C4-2B (cell line): ENCODE results near the gene C6orf163.

Source experiments
- ZFX ChIP-seq: fragments of 450-650 bp; IDR thresholded peaks from 2 replicates; pipeline ENCODE4 v1.6.1; 2017
- TF ChIP-seq, protein P1 (sequence below): fragments of 450-650 bp; conservative IDR thresholded peaks from 2 replicates; pipeline ENCODE4 v1.5.1; 2017; ENCODE audit warnings: mild to moderate bottlenecking

DNA sequence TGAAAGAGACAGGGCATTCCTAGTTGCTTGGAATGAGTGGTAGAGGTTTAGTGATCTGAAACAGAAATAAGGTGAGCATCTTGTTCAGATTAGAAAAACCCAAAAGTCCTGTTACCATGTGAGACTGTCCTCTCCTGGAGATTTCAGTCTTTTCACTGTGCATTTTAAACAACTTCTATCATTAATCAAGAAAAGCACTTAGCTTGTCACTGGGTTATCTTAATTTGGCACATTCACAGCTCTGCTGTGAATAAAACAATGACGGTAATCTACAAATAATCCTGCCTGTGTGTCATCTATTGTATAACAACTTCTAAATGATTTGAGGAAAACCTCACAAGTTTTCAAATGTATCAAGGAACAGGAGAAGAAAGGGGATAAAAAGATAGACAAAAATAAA is 31.8 kb upstream of the C6orf163 start:
- TF ChIP-seq, protein P1, sequence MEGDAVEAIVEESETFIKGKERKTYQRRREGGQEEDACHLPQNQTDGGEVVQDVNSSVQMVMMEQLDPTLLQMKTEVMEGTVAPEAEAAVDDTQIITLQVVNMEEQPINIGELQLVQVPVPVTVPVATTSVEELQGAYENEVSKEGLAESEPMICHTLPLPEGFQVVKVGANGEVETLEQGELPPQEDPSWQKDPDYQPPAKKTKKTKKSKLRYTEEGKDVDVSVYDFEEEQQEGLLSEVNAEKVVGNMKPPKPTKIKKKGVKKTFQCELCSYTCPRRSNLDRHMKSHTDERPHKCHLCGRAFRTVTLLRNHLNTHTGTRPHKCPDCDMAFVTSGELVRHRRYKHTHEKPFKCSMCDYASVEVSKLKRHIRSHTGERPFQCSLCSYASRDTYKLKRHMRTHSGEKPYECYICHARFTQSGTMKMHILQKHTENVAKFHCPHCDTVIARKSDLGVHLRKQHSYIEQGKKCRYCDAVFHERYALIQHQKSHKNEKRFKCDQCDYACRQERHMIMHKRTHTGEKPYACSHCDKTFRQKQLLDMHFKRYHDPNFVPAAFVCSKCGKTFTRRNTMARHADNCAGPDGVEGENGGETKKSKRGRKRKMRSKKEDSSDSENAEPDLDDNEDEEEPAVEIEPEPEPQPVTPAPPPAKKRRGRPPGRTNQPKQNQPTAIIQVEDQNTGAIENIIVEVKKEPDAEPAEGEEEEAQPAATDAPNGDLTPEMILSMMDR: no peak
- no peak for TF ChIP-seq ZFX
